GM19099 (cell line): Measurements from ENCODE around the gene ATP12A.

Source experiments
- POLR2A ChIP-seq: IDR thresholded peaks from 3 replicates; pipeline ENCODE4 v1.6.1; 2011; ENCODE audit warnings: low read depth; ENCODE audit not compliant: insufficient read length; ENCODE audit errors: extremely low read depth

ATP12A gene

DNA sequence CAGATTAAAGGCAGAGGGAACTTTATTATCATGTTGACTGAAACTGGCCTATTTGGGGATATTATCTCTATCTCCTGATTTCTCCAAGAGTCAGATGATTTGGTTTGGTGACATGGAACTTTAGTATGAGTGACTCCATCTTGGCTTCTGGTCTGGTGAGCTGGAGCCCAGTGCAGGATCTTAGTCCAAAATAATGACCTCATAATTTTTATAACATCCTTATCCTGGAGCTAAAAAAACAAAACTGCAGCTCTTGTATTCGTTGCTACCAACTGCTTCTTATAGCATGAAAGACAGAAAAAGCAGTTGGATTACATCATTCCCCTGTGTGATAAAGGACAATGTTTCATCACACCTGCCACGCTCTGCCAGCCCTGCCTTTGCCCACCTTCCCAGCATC is 44.5 kb downstream of the ATP12A start:
- TF ChIP-seq POLR2A = no peak

DNA sequence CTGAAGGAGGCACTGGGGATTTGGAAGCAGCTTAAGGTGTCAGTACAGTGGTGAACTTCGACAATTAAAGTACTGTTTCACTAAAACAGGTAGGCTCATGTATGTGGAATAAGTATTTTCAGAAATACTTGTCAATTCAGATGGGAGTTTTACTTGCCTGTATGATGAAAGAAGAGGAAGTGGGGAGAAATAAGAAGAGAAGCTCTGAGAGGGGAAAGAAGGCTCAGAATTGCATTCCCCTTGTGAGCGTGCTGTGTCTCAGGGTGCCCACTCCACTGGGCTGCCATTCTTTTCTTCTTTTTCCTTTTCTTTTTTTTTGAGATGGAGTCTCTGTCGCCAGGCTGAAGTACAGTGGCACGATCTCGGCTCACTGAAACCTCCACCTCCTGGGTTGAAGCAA is 45.2 kb downstream of the ATP12A start:
- TF ChIP-seq POLR2A = no peak

DNA sequence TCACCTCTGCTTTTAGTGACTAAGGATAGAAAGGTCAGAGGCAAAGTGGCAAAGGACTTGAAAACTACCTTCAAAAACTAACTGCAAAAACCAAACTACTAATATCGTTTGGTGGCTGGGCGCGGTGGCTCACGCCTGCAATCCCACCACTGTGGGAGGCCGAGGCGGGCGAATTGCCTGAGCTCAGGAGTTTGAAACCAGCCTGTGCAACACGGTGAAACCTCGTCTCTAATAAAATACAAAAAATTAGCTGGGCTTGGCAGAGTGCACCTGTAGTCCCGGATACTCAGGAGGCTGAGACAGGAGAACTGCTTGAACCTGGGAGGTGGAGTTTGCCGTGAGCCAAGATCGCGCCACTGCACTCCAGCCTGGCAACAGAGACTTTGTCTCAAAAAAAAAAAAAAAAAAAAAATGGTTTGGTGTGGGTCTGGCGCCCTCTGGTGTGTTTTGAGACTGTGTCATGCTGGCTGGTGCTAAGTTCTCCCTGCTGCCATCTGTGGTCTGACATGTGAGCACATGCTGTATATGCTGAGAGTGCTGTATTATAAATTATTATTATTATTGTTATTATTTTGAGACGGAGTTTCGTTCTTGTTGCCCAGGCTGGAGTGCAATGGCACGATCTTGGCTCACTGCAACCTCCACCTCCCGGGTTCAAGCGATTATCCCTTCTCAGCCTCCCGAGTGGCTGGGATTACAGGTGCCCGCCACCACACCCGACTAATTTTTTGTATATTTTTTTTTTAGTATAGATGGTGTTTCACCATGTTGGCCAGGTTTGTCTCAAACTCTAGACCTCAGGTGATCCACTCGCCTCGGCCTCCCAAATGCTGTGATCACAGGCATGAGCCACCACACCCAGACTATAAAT is 47.8 kb downstream of the ATP12A start:
- no peak for TF ChIP-seq POLR2A

DNA sequence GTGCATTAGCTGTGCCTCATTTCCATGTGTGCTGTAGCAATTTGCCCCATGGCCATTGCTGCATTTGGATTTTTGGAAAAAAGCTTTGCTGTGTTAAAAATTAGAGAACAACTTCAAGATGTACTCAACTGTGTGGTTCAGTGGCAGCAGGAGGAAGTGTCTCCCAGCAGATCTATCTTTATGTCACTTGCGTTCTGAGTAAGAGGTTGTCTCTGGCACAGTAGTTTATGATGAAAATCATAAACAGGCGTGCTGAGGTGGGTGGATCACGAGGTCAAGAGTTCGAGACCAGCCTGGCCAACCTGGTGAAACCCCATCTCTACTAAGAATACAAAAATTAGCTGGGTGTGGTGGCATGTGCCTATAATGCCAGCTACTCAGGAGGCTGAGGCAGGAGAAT is 54.7 kb downstream of the ATP12A start:
- no peak for TF ChIP-seq POLR2A

DNA sequence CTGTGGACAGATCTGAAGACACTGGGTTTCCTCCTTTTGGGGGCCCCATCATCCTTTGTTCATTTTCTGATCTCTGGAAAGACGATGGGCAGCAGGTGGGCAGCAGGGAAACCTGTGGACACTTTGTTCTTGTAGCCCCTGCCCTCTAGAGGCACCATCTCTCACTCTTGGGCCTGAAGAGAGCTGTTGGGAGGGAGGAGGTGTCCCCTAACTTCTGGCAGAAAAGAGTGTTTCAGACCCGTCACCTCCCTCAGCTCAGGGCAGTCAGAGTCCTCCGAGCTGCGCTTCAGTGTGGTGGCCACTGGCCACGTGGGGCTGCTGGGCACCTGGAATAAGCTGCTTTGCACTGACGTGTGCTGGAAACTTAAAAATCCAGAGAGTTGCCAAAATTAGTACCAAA is 56.8 kb downstream of the ATP12A start:
- TF ChIP-seq POLR2A = no peak

DNA sequence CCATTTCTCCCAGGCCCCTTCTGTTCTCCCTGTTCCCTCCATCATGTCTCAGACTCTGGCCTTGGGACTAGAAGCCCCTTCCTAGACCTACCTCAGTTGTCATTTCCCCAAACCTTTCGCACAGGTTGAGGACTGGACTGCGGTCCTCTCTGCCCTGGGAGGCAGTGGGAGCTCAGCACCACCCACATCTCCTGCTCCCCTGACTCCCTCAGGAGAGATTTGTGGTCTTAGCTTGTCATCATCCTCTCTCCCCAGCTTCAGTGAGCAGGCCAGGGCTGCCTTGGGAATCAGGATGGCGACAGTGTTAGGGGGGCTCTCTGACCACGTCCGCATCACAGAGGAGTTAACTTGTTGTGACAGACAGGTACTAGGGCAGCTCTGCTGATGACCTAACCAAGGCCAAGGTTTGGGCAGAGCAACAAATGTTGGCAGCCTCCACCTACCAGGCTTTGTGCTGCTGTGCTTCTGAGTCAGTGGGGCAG is 58.2 kb downstream of the ATP12A start:
- TF ChIP-seq POLR2A = no peak

DNA sequence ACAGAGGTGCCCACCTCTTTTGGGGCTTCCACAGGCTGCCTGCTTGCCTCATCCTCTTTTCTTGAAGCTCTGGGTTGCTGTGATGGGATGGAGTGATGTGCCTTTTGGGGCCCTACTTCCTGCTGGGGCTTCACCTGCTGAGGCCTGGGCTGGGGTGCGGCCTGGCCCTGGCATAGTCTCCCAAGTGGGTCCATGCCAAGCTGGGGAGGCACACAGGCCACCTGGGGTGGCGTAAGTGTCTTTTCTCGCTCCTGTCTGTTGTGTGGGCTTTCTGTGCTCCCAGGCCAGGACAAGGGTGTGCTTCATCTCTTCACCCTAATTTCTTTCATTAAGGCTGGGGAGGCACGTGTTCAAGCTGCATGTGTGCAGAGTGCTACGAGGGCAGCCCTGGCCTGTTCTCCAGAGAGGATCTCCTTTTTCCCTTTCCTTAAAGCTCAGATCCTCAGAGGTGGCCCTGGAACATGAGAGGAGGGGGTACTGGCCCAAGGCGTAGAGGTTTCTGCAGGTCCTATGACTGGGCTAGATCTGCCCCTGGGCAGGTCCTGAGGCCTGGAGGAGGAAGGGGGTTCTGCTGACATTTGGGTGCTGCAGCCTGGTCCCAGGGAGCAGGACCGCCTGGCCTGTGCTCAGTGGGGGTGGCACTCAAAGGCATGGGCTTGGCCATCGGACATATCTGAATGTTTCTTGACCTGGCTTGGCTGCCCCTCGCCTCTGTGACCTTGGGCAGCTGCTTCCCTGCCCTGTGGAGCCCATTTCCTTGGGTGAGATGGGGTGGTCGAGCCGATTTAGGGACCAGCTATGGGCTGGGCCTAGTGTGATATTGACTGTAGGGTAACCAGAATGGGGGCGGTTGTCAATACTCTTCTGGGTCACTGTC is 60.0 kb downstream of the ATP12A start:
- no peak for TF ChIP-seq POLR2A

DNA sequence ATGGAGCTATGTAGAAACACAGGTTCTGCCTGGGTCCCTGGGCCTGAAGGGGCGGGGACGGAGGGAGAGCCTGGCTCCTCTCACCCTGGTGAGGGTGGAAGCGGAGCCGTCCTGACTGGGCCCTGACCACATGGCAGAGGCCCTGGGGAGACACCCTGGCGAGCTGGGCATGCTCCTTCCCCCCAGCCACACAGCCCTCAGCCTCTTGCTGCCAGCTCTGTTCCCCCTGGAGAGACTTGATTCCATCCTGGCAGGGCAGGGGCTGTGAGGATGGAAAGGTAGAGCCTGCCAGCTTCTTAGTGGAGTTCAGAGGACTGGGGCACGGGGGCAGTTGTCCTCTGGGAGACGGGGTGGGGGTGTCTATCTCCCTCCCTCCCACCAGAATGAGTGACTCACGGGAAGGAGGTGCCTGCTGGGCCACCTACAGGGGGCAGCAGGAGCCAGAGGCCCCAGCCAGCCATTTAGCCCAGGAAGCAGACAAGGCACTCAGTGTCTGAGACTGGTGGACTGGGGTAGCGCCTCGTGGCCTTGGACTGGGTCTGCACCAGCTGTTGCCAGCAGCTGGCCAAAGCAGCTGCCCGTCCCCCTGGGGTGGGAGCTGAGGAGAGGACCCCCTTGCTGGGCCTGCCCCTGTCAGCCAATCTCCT is 60.9 kb downstream of the ATP12A start:
- no peak for TF ChIP-seq POLR2A

DNA sequence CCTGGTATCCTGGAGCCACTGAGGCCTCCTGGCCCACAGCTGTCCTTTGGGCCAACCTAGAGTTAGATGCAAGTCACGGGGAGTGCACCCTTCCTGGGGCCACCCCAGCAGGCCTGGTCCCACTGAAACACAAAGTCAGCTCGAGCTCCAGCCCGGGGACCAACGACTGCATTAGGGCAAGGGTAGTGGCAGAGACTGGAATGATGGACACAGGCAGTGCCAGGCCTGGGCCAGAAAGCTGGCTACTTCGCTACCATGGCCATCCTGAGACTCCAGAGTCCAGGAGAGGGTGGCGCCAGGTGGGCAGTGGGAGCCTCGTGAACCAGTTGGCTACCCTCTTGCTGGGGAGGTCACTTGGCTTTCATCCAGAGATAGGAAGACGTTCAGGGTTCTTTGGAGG is 61.6 kb downstream of the ATP12A start:
- TF ChIP-seq POLR2A = no peak

DNA sequence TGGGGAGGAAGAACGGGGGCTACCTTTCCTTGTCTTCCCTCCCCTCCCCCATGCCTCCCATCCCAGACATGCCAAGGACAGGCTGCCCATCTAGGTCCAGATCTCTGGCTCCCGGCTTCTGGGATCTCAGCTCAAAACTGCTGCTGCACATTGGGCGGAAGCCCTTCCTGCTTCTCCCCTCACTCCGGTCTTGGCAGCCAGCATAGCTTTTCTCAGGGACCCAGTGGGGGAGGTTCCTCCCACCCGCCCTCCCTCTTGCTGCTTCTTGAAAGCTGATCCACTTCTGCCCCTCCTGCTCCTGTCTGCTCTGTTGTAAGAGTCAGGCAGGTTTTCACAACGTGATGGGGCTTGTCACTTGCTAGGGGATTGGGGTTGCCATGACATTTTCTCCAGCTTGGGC is 62.1 kb downstream of the ATP12A start:
- no peak for TF ChIP-seq POLR2A

DNA sequence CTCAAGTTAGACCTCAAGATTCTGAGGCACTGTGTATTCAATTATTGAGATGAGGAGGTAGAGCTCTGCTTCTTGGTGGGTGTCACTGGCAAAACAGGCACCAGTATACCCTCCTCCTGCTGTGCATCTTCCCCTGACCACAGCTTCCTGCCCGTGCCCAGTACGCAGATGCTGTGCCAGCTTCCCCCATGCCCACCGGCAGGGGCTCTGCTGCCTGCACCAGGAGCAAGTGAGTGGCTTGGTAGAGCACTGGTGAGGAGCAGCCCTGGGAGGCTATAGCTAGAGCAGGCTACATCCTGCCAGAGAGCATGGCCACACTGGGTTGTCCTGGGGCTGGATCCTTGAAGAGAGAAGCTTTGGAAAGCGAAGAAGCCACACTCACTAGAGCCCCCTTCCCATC is 62.8 kb downstream of the ATP12A start:
- TF ChIP-seq POLR2A = no peak

DNA sequence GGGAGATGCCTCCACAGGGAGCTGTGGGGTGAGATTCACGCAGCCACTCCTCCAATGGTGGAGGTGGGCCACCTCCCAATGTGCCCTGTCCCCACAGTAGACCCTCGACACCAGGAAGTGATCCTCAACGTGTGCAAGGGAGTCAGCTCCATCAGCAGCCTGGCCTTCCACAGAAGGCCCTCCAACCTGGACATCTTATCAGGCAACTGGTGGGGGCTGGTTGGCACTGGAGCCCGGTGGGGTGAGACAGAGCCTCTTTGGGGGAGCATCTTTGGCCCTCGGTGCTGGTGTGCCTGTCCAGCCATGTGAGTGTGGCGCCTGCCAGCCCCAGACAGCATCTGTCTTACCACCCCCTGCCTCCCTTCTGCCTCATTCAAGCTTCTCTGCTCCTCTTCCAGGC is 64.0 kb downstream of the ATP12A start:
- no peak for TF ChIP-seq POLR2A

DNA sequence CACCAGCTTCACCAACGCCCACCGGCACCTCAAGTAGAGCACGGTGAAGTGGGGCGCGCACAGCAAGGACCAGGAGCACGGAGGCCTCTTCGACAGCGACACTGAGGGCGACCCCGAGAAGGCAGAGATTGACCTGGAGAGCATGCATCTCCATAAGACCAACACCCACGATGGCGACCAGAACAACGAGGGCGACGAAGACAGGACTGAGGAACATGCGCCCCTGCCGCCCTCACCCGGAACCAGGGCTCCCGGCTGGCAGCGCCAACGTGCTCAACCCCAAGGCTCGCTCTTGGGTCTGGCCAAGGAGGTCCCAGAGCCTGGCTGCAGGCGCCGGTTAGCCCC is 65.3 kb downstream of the ATP12A start:
- no peak for TF ChIP-seq POLR2A

DNA sequence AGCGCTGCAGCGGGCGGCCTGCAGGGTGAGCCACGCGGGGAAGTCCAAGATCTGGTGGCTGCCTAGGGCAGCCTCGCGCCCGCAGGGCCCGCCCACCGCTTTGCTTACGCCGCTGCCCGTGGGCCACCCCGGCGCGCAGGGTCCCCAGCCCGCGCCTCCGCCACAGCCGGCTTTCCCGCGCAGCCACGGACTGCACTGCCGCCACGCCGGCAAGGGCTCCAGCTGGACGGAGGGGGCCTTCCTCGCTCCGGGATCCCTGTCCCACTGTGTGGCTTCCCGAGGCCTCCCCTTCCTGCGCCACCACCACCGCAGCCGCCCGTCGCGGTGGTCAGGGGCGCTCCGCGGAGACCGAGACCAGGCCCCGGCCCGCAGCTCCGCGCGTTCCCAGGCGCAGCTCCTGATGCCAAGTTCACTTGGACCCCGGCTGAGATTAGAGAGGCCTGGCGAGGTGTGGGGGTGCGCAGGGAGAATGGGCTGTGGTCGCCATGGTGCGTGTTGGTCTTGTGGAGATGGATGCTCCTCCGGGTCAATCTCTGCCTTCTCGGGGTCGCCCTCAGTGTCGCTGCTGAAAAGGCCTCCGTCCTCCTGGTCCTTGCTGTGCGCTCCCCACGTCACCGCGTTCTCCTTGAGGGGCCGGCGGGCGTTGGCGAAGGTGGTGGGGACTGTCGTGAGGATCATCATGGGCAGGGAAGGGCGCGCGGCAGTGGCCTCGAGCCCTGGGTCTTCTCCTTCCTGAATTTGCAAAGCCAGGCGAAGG is 65.8 kb downstream of the ATP12A start:
- no peak for TF ChIP-seq POLR2A
